Activated CD8-positive, alpha-beta T cell treated with anti-CD3 and anti-CD28 coated beads for 36 hours (primary cell): ENCODE results near the gene MYH15. TPM values are rescaled to one million over a fixed set of nuclear protein-coding genes. Genes with fewer than 3 reads are reported as not detected.

Source experiments
- ATAC-seq: fragments of 200-7000 bp; cut with Tn5 transposase; one replicate; pipeline ENCODE4 v1.10.0; 2021; ENCODE audit warnings: mild to moderate bottlenecking, moderate library complexity
- CTCF ChIA-PET: fragments of 350-600 bp; sonication (Branson Sonifier 250); formaldehyde crosslinking; loops from one replicate; lab custom pipeline; 2021; ENCODE audit warnings: antibody characterized with exemption; lab: Charles Lee
- POLR2A ChIA-PET: fragments of 350-600 bp; sonication (Branson Sonifier 250); formaldehyde crosslinking; loops from one replicate; lab custom pipeline; 2021; ENCODE audit warnings: antibody characterized with exemption; lab: Charles Lee
- DNase-seq: peaks from one replicate; pipeline ENCODE4 v3.0.0-alpha.2; 2020
- H3K27ac Mint-ChIP-seq: one replicate; pipeline ENCODE4 v1.8.0; 2021; ENCODE audit warnings: mild to moderate bottlenecking, mixed read lengths
- H3K27me3 Mint-ChIP-seq: one replicate; pipeline ENCODE4 v1.8.0; 2021; ENCODE audit warnings: mixed read lengths
- H3K36me3 Mint-ChIP-seq: one replicate; pipeline ENCODE4 v1.8.0; 2021; ENCODE audit warnings: low read depth, mixed read lengths
- H3K4me1 Mint-ChIP-seq: one replicate; pipeline ENCODE4 v1.8.0; 2021; ENCODE audit warnings: low read depth, mixed read lengths
- H3K4me3 Mint-ChIP-seq: one replicate; pipeline ENCODE4 v1.8.0; 2021; ENCODE audit warnings: mild to moderate bottlenecking, moderate library complexity, mixed read lengths
- H3K9me3 Mint-ChIP-seq: one replicate; pipeline ENCODE4 v1.8.0; 2021; ENCODE audit warnings: mixed read lengths
- CTCF ChIP-seq: fragments of 200-600 bp; IDR thresholded peaks from one replicate; pipeline ENCODE4 v1.8.0; 2022; ENCODE audit warnings: antibody characterized with exemption, mild to moderate bottlenecking
- intact Hi-C: fragments of 100-400 bp; cut with micrococcal nuclease; formaldehyde crosslinking; loops from one replicate; pipeline ENCODE4 v1.10.0; 2022
- total RNA-seq, 2 experiments: library from RNA; stranded (reverse); gene quantifications; one replicate each; pipeline ENCODE4 v1.2.3, GENCODE V29; 2021

Gene MYH15
- total RNA-seq, 2 experiments from 2014 or later = 0.07 to 0.09 TPM

GRCh38 chr3:108403198-108403597, 107.2 kb downstream of the MYH15 start:
- Mint-ChIP-seq H3K4me1 (no peaks in the 10 kb centered on the region), H3K27me3 (no peaks in the 10 kb centered on the region), H3K36me3 (no peaks in the 10 kb centered on the region), H3K9me3 (no peaks in the 10 kb centered on the region), H3K4me3 (no peak overlapping the region), H3K27ac (no peak overlapping the region)
- CTCF ChIA-PET = interaction anchor here (1.0 to 1.7 kb wide), 6 partner anchors 16 to 475 kb away, joined by 3 to 6 read pairs (median 4); no protein-coding TSS in a partner anchor
- no peak for TF ChIP-seq CTCF
- POLR2A ChIA-PET = no interaction called here
- DNase-seq (no peak), ATAC-seq (no peak)
- intact Hi-C loops = loop anchor here (10.0 kb wide), 1 partner anchor 248 kb away; no protein-coding TSS in a partner anchor

- ChIA-PET CTCF (interaction anchor here (1.4 to 1.7 kb wide), 2 partner anchors 178 to 248 kb away, joined by 3 to 6 read pairs; no protein-coding TSS in a partner anchor), POLR2A (no interaction called here)
- intact Hi-C loops = loop anchor here (10.0 kb wide), 1 partner anchor 247 kb away; no protein-coding TSS in a partner anchor
- Mint-ChIP-seq H3K27me3 (no peaks in the 10 kb centered on the region), H3K4me1 (no peaks in the 10 kb centered on the region), H3K36me3 (no peaks in the 10 kb centered on the region), H3K4me3 (no peak overlapping the region), H3K9me3 (no peaks in the 10 kb centered on the region), H3K27ac (no peak overlapping the region)
- ATAC-seq (no peak), DNase-seq (no peak)
- TF ChIP-seq CTCF = no peak
Observed at GRCh38 chr3:108401836-108402235, 108.6 kb downstream of the MYH15 start.

- no peaks in the 10 kb centered on the region for H3K27me3 Mint-ChIP-seq
- no peak for DNase-seq
- no peak overlapping the region for H3K4me3 Mint-ChIP-seq
- H3K27ac Mint-ChIP-seq = no peak overlapping the region
- peaks cover 2% of the 10 kb centered on the region for H3K4me1 Mint-ChIP-seq
- intact Hi-C loops = no loop called here
- H3K36me3 Mint-ChIP-seq = no peaks in the 10 kb centered on the region
- no peak for TF ChIP-seq CTCF
- H3K9me3 Mint-ChIP-seq = no peaks in the 10 kb centered on the region
- ChIA-PET POLR2A (no interaction called here), CTCF (no interaction called here)
- no peak for ATAC-seq
Observed at GRCh38 chr3:108398510-108398909, 111.9 kb downstream of the MYH15 start.

- no peak overlapping the region for H3K27ac Mint-ChIP-seq
- ChIA-PET CTCF (no interaction called here), POLR2A (no interaction called here)
- peaks cover 2% of the 10 kb centered on the region for H3K4me1 Mint-ChIP-seq
- DNase-seq (no peak), ATAC-seq (no peak)
- no peaks in the 10 kb centered on the region for H3K36me3 Mint-ChIP-seq
- H3K9me3 Mint-ChIP-seq = no peaks in the 10 kb centered on the region
- TF ChIP-seq CTCF = no peak
- intact Hi-C loops = no loop called here
- H3K27me3 Mint-ChIP-seq = peaks cover 5% of the 10 kb centered on the region
- H3K4me3 Mint-ChIP-seq = no peak overlapping the region
Observed at GRCh38 chr3:108396336-108396735, 114.1 kb downstream of the MYH15 start.

- DNase-seq (no peak), ATAC-seq (no peak)
- peaks cover 2% of the 10 kb centered on the region for H3K4me1 Mint-ChIP-seq
- H3K27ac Mint-ChIP-seq = no peak overlapping the region
- ChIA-PET CTCF (interaction anchor here (0.6 to 2.4 kb wide), 2 partner anchors 11 to 408 kb away, joined by 3 to 8 read pairs; no protein-coding TSS in a partner anchor), POLR2A (no interaction called here)
- peaks cover 7% of the 10 kb centered on the region for H3K27me3 Mint-ChIP-seq
- no peak overlapping the region for H3K4me3 Mint-ChIP-seq
- no peak for TF ChIP-seq CTCF
- H3K36me3 Mint-ChIP-seq = no peaks in the 10 kb centered on the region
- H3K9me3 Mint-ChIP-seq = no peaks in the 10 kb centered on the region
- intact Hi-C loops = no loop called here
Observed at GRCh38 chr3:108394563-108394962, 115.8 kb downstream of the MYH15 start.
